GM12878 (cell line): ENCODE results near the gene KRT12. TPM values are rescaled to one million over a fixed set of nuclear protein-coding genes. Genes with fewer than 3 reads are reported as not detected.

Experiments used
- ATAC-seq: fragments of 200-7000 bp; cut with Tn5 transposase; 3 replicates; pipeline ENCODE4 v1.9.1; 2020; ENCODE audit warnings: mild to moderate bottlenecking, moderate library complexity
- BruUV-seq: library from RNA; stranded (reverse); fragments of 400-500 nt; replicated peaks from 2 replicates; lab custom pipeline; 2021; lab: Mats Ljungman, UMichigan
- CTCF ChIA-PET: fragments of 300-600 bp; sonication (Branson Sonifier 250); formaldehyde crosslinking; extraction: SDS; loops from one replicate; lab custom pipeline; 2021; ENCODE audit warnings: inconsistent platforms; lab: Yijun Ruan, JAX
- POLR2A ChIA-PET: fragments of 350-600 bp; formaldehyde crosslinking; extraction: SDS; loops from one replicate; lab custom pipeline; 2021; ENCODE audit warnings: inconsistent platforms; lab: Charles Lee
- RAD21 ChIA-PET: fragments of 300-600 bp; sonication (Branson Sonifier 250); formaldehyde crosslinking; loops from one replicate; lab custom pipeline; 2023; ENCODE audit warnings: antibody characterized with exemption; ENCODE audit not compliant: unreplicated experiment; lab: Charles Lee
- SMC1A ChIA-PET: fragments of 300-600 bp; sonication (Branson Sonifier 250); formaldehyde crosslinking; loops from one replicate; lab custom pipeline; 2023; ENCODE audit not compliant: unreplicated experiment, uncharacterized antibody; lab: Charles Lee
- DNase-seq: peaks from one replicate; pipeline ENCODE4 v3.0.0-alpha.2; 2011; ENCODE audit warnings: low read depth, low spot score
- FAIRE-seq: peaks from 3 replicates; lab custom pipeline; 2011; peaks lifted over from hg19 to GRCh38; lab: Jason Lieb, UNC
- H2AFZ ChIP-seq: 2 replicates; pipeline ENCODE4 v1.6.0; 2011; ENCODE audit warnings: low read depth, low read length, control low read depth; ENCODE audit not compliant: control insufficient read depth
- H3K27ac ChIP-seq: 2 replicates; pipeline ENCODE4 v1.5.1; 2011; ENCODE audit warnings: control low read depth; ENCODE audit not compliant: control insufficient read depth, insufficient read depth
- H3K27me3 ChIP-seq, 2 experiments: replicated peaks in 1 of 2; 2 replicates each; pipeline versions ENCODE4 v1.6.0 to v1.6.1; 2011; ENCODE audit warnings: low read length in 1 of 2; ENCODE audit not compliant: control insufficient read depth in 2 of 2, insufficient read depth in 2 of 2
- H3K36me3 ChIP-seq, 2 experiments: 2 replicates each; pipeline ENCODE4 v1.5.1; 2011; ENCODE audit warnings: low read length in 1 of 2; ENCODE audit not compliant: control insufficient read depth in 2 of 2, insufficient read depth in 2 of 2
- H3K4me1 ChIP-seq: 2 replicates; pipeline ENCODE4 v1.6.1; 2011; ENCODE audit warnings: mild to moderate bottlenecking, low read length, moderate library complexity, mixed read lengths; ENCODE audit not compliant: control insufficient read depth, insufficient read depth
- H3K4me2 ChIP-seq: 2 replicates; pipeline ENCODE4 v1.6.0; 2011; ENCODE audit warnings: control low read depth; ENCODE audit not compliant: control insufficient read depth, insufficient read depth
- H3K4me3 ChIP-seq: fragments of 200-600 bp; sonication (generic); 2 replicates; pipeline ENCODE4 v1.5.1; 2016
- H3K79me2 ChIP-seq: 2 replicates; pipeline ENCODE4 v1.6.0; 2011; ENCODE audit warnings: low read length; ENCODE audit not compliant: control insufficient read depth, insufficient read depth
- H3K9ac ChIP-seq: 2 replicates; pipeline ENCODE4 v1.8.0; 2011; ENCODE audit warnings: low read length, control low read depth, mixed read lengths; ENCODE audit not compliant: control insufficient read depth, insufficient read depth
- H3K9me3 ChIP-seq: replicated peaks from 3 replicates; pipeline ENCODE4 v1.5.1; 2011; ENCODE audit warnings: mild to moderate bottlenecking, low read length; ENCODE audit not compliant: control insufficient read depth, insufficient read depth
- H4K20me1 ChIP-seq: 2 replicates; pipeline ENCODE4 v1.6.0; 2011; ENCODE audit not compliant: control insufficient read depth, insufficient read depth
- BHLHE40 ChIP-seq, 2 experiments: fragments of 450-650 bp in 1 of 2; IDR thresholded peaks; 2 replicates each; pipeline ENCODE4 v1.6.1; 2011 to 2017; ENCODE audit warnings: low read depth in 2 of 2, borderline replicate concordance in 1 of 2, improper control_type of control experiment in 1 of 2, low read length in 1 of 2, mild to moderate bottlenecking in 1 of 2
- MYC ChIP-seq: IDR thresholded peaks from 2 replicates; pipeline ENCODE4 v1.6.1; 2011; ENCODE audit warnings: mild to moderate bottlenecking, low read length, moderate library complexity, inconsistent platforms; ENCODE audit not compliant: insufficient read depth, insufficient replicate concordance, insufficient read length, severe bottlenecking
- POLR2A ChIP-seq: IDR thresholded peaks from 2 replicates; pipeline ENCODE4 v1.6.1; 2011; ENCODE audit warnings: low read depth, mild to moderate bottlenecking, low read length
- RFX5 ChIP-seq: IDR thresholded peaks from 2 replicates; pipeline ENCODE4 v1.6.1; 2011; ENCODE audit warnings: low read depth, low read length, improper control_type of control experiment
- SPI1 ChIP-seq: IDR thresholded peaks from 2 replicates; pipeline ENCODE4 v1.6.1; 2011; ENCODE audit warnings: low read depth, mild to moderate bottlenecking, low read length, moderate library complexity, borderline replicate concordance; ENCODE audit not compliant: insufficient read depth
- YY1 ChIP-seq: IDR thresholded peaks from 2 replicates; pipeline ENCODE4 v1.6.1; 2011; ENCODE audit warnings: low read depth, mild to moderate bottlenecking, low read length
- ZBTB33 ChIP-seq: fragments of 450-650 bp; IDR thresholded peaks from 2 replicates; pipeline ENCODE4 v1.6.1; 2017; ENCODE audit warnings: mild to moderate bottlenecking
- ZSCAN29 ChIP-seq: fragments of 450-650 bp; IDR thresholded peaks from 2 replicates; pipeline ENCODE4 v1.6.1; 2017; ENCODE audit warnings: mild to moderate bottlenecking, moderate library complexity
- WGBS: methylation state at CpG from one replicate; pipeline ENCODE4 v1.1.6; 2016; ENCODE audit warnings: low lambda C conversion rate; ENCODE audit not compliant: insufficient replicate concordance, insufficient coverage; ENCODE audit errors: missing lambda C conversion rate; 5-methylcytosine and 5-hydroxymethylcytosine counted together
- in situ Hi-C: fragments of 300-500 bp; cut with MboI; formaldehyde crosslinking; loops from 9 replicates; pipeline ENCODE4 v1.14.3; 2018; ENCODE audit warnings: mixed read lengths
- intact Hi-C: fragments of 100-400 bp; cut with micrococcal nuclease; formaldehyde crosslinking; loops from one replicate; pipeline ENCODE4 v1.14.2; 2022; ENCODE audit not compliant: unreplicated experiment
- polyA plus RNA-seq, 11 experiments: library from polyadenylated mRNA; depleted of rRNA in 4 of 11; unstranded in 6 of 11; stranded (reverse) in 5 of 11; fragments of >200 nt; fragmentation: Nextera tagmentation in 4 of 11; fragmentation: Illumina TruSeq in 1 of 11; extraction: Ambion mirVana in 4 of 11; extraction: Trizol in 1 of 11; gene quantifications; 1 replicate in 1 of 11; 2 replicates in 10 of 11; pipeline versions ENCODE4 v1.2.1 to v1.2.3, GENCODE V29; 2011 to 2016; ENCODE audit warnings: inconsistent platforms in 2 of 11, missing spikeins in 2 of 11, low read depth in 1 of 11
- total RNA-seq, 4 experiments: library from RNA; depleted of rRNA in 3 of 4; stranded (reverse); fragments of >200 nt in 3 of 4; fragmentation: Illumina TruSeq in 1 of 4; extraction: Trizol in 1 of 4; gene quantifications; 2 replicates each; pipeline versions ENCODE4 v1.2.1 to v1.2.3, GENCODE V29; 2013 to 2021
- TF ChIP-seq, protein P1 (sequence below): fragments of 450-650 bp; IDR thresholded peaks from 2 replicates; pipeline ENCODE4 v1.6.1; 2018; ENCODE audit warnings: borderline replicate concordance, mild to moderate bottlenecking; ENCODE audit not compliant: partially characterized antibody

Gene KRT12
- total and polyA plus RNA-seq, 10 of the 15 experiments (the other 5 are each of a cell fraction or from before 2014, with no cell fraction given), result not detected

- no peak for TF ChIP-seq MYC
- no peak for TF ChIP-seq BHLHE40 (IDR thresholded peaks at IDR 0.05; ENCODE audit: borderline replicate concordance in 1 of 2, low read depth in 2 of 2, low read length in 1 of 2)
- TF ChIP-seq YY1, result no peak
- no peak for TF ChIP-seq POLR2A
- no peak for TF ChIP-seq ZBTB33
- TF ChIP-seq, protein P1, sequence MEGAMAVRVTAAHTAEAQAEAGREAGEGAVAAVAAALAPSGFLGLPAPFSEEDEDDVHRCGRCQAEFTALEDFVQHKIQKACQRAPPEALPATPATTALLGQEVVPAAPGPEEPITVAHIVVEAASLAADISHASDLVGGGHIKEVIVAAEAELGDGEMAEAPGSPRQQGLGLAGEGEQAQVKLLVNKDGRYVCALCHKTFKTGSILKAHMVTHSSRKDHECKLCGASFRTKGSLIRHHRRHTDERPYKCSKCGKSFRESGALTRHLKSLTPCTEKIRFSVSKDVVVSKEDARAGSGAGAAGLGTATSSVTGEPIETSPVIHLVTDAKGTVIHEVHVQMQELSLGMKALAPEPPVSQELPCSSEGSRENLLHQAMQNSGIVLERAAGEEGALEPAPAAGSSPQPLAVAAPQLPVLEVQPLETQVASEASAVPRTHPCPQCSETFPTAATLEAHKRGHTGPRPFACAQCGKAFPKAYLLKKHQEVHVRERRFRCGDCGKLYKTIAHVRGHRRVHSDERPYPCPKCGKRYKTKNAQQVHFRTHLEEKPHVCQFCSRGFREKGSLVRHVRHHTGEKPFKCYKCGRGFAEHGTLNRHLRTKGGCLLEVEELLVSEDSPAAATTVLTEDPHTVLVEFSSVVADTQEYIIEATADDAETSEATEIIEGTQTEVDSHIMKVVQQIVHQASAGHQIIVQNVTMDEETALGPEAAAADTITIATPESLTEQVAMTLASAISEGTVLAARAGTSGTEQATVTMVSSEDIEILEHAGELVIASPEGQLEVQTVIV, result no peak
- TF ChIP-seq SPI1, result no peak
- TF ChIP-seq ZSCAN29, result no peak
- TF ChIP-seq RFX5, result no peak
- WGBS, result 24% methylated on average over 3 of the region's 3 CpGs
- POLR2A ChIA-PET, result no interaction called here
- FAIRE-seq (no peak), ATAC-seq (0 out of 3 replicates have a peak, but pooled peaks have one; percentile 34), DNase-seq (no peak)
- H2AFZ ChIP-seq, result no peak overlapping the region
- no peak overlapping the region for H3K4me2 ChIP-seq
- SMC1A ChIA-PET, result interaction anchor here (0.9 to 1.0 kb wide), 3 partner anchors 11 to 50 kb away, joined by 3 read pairs; no protein-coding TSS in a partner anchor
- RAD21 ChIA-PET, result interaction anchor here (1.2 kb wide), 1 partner anchor 25 kb away, joined by 3 read pairs; no protein-coding TSS in a partner anchor
- no peaks in the 10 kb centered on the region for H3K36me3 ChIP-seq
- no peak overlapping the region for H3K27ac ChIP-seq
- H4K20me1 ChIP-seq, result no peaks in the 10 kb centered on the region
- no peaks in the 10 kb centered on the region for H3K9me3 ChIP-seq
- no peak overlapping the region for H3K9ac ChIP-seq
- no peaks in the 10 kb centered on the region for H3K79me2 ChIP-seq
- CTCF ChIA-PET, result interaction anchor here (0.9 to 1.3 kb wide), 3 partner anchors 10 to 706 kb away, joined by 3 read pairs; no protein-coding TSS in a partner anchor
- no TSS peak for BruUV-seq
- in situ Hi-C loops, result no loop called here
- intact Hi-C loops, result no loop called here
- H3K4me1 ChIP-seq, result no peaks in the 10 kb centered on the region
- no peaks in the 10 kb centered on the region for H3K27me3 ChIP-seq
- no peak overlapping the region for H3K4me3 ChIP-seq
Measured at GRCh38 chr17:40843242-40843641, 23.8 kb downstream of the KRT12 start.
